Upper lobe of left lung (tissue), 4 donors: ENCODE data around the gene OXNAD1.

Experiments used
- EP300 ChIP-seq, 4 donors: sonication (generic); formaldehyde crosslinking; IDR thresholded peaks; one replicate each; pipeline ENCODE4 v1.5.1; 2017; ENCODE audit warnings: antibody characterized with exemption in 4 of 4, control low read depth in 2 of 4
- POLR2A ChIP-seq, 4 donors: fragments of 450-650 bp; IDR thresholded peaks; one replicate each; pipeline ENCODE4 v1.5.1; 2016 to 2017; ENCODE audit warnings: antibody characterized with exemption in 4 of 4, mild to moderate bottlenecking in 2 of 4
- POLR2AphosphoS5 ChIP-seq, 2 donors: sonication (generic); formaldehyde crosslinking; IDR thresholded peaks; one replicate each; pipeline ENCODE4 v1.5.1; 2017; ENCODE audit warnings: antibody characterized with exemption in 2 of 2
- TF ChIP-seq, protein P1 (sequence below), 6 experiments: fragments of 450-650 bp in 4 of 6; fragments of 200-600 bp in 2 of 6; sonication (generic) in 2 of 6; IDR thresholded peaks; one replicate each; pipeline ENCODE4 v1.5.1; 2016 to 2019; ENCODE audit warnings: antibody characterized with exemption in 6 of 6

DNA sequence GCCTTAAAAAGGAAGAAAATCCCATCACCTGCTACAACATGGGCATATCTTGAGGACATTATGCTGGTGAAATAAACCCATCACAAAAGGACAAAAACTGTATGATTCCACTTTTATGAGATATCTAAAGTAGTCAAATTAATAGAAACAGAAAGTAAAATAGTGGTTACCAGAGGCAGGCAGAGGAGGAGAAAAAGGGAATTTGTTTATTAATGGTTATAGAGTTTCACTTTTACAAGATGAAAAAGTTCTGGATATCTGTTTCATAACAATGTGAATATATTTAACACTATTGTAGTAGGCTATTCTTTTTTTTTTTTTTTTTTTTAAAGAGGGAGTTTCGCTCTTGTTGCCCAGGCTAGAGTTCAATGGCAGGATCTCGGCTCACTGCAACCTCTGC lies 40.7 kb upstream of the OXNAD1 start:
- no peak for TF ChIP-seq POLR2A (IDR thresholded peaks at IDR 0.05)
- TF ChIP-seq EP300 (IDR thresholded peaks at IDR 0.05): no peak
- TF ChIP-seq, protein P1, sequence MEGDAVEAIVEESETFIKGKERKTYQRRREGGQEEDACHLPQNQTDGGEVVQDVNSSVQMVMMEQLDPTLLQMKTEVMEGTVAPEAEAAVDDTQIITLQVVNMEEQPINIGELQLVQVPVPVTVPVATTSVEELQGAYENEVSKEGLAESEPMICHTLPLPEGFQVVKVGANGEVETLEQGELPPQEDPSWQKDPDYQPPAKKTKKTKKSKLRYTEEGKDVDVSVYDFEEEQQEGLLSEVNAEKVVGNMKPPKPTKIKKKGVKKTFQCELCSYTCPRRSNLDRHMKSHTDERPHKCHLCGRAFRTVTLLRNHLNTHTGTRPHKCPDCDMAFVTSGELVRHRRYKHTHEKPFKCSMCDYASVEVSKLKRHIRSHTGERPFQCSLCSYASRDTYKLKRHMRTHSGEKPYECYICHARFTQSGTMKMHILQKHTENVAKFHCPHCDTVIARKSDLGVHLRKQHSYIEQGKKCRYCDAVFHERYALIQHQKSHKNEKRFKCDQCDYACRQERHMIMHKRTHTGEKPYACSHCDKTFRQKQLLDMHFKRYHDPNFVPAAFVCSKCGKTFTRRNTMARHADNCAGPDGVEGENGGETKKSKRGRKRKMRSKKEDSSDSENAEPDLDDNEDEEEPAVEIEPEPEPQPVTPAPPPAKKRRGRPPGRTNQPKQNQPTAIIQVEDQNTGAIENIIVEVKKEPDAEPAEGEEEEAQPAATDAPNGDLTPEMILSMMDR (IDR thresholded peaks at IDR 0.05): no peak
- TF ChIP-seq POLR2AphosphoS5 (IDR thresholded peaks at IDR 0.05): no peak
